Stimulated activated CD4-positive, alpha-beta T cell treated with anti-CD3 and anti-CD28 coated beads, Interleukin-2, amount 100 ng/mL, for 24 hours (primary cell): ENCODE measurements around the gene ZNF768.
"Not testable (repeated sequence)": the region's sequence is repeated elsewhere in the genome, so short reads cannot be mapped to it uniquely, and the experiment has no call there.

ENCODE experiments used
- DNase-seq, 2 donors: peaks; one replicate each; pipeline ENCODE4 v3.0.0-alpha.2; 2020

The ZNF768 gene

DNA sequence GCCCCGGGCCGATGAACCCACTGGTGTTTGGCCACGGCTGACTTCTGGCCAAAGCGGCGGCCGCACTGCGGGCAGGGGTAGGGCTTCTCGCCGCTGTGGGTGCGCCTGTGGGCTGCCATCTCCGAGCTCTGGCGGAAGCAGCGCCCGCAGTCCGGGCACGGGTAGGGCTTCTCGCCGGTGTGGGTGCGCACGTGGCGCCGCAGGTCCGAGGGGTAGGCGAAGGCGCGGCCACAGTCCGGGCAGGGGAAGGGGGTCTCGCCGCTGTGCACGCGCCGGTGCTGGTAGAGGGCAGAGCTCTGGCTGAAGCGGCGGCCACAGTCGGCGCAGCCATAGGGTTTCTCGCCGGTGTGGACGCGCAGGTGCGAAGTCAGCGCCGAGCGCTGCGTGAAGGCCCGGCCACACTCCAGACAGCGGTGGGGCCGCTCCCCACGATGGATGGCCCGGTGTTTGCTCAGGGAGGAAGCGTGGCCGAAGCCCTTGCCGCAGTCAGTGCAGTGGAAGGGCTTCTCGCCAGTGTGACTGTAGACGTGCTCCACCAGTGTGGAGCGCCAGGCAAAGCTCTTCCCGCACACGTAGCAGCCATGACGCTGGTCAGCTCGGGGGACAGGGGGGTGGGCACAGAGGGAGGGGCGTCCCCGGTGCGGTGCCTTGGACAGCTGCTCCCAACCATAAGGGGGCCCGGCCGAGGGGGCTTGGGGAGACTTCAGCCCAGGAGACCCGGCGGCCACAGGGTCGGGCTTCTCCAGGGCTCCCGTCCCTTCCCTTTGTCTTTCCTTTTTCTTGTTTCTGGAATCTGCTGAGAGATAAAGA is 29.2 kb upstream of the ZNF768 start:
- DNase-seq: no peak

DNA sequence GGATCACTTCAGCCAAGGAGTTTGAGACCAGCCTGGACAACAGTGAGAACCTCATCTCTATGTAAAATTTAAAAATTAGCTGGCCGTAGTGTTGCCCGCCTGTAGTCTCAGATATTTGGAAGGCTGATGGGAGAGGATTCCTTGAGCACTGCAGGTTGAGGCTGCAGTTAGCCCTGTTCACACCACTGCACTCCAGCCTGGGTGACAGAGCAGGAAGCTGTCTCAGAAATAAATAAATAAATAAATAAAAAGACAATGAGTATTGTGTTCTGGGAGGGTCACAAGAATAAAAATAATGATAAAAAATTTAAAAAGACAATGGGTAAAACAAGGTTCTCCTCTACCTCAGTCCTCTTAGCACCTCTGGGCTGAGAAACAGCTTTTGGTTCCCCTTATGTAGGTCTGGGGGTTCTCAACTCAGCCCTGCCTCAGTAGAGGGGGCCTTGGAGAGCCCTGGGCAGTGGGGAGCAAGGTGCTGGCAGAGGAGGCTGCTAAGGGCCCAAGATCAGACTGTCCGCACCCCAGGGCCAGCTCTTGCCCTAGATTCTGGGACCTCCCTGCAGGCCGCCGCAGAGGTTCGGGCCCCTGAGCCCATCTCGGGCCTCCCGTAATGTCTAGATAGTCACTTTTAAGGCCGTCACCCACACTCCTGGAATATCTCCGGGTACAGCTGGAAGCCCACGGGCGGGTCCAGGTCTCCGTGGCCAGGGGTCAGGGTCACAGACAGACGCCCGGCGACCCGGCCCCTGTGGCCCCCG is 28.4 kb upstream of the ZNF768 start:
- DNase-seq: no peak

DNA sequence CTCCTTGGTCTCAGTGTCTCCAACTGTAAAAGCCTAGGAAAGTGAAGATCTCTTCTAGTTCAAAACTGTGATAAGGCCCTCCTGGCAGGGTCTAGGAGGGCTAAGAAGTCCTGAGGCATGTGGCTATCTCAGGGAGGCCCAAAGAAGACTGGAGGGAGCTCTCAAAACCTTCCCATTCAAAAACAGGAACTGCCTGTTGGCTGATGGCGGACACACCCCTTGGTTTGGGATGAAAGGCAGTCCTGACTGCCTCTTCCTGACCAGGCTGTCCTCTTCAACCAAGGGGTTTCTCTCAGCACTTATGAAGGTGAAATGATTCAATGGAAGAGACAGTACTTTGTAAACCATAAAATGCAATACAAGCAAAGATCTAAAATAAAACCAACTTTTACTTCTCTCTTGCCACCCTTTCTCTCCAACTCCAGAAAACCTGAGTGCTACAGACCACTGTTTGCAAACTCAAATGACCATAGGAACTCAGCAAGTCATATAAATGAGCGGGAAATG is 27.1 kb upstream of the ZNF768 start:
- DNase-seq: no peak

DNA sequence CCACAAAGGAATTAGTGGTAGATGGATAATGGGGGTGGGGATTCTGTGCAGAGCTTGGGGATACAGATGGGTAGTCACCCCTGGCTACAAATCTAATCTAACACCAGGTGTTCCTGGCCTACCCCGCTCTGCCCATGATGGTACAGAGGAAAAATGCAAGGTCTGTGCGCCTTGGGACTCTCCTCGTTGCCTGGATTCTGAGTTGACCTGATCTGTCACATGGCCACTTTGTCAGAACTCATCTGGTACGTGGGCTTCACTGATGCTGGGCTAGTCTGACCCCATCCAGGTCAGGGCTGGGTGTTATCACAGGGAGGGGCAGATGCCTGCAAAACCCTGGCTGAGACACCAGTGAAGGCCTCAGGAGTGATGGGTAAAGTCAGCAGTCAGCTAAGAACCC is 26.6 kb upstream of the ZNF768 start:
- DNase-seq: no peak

DNA sequence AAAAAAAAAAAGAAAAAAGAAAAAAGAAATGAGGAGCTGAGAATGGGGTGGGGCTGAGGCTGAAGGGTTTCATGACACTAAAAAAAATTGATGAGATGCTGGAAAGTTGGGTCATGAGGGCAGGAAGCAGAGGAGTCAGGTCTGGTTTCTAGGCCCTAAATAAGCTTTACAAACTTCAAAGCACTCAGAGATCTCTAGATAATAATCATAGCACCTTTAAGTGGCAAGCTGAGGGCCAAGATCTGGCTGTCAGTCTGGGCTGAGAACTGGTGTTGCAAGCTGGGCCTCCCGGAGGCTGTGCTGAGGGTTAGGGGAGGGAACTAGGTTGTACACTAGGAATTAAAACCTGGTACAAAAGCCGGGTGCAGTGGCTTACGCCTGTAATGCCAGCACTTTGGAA is 25.4 kb upstream of the ZNF768 start:
- DNase-seq: peak; percentile 68 to 71

DNA sequence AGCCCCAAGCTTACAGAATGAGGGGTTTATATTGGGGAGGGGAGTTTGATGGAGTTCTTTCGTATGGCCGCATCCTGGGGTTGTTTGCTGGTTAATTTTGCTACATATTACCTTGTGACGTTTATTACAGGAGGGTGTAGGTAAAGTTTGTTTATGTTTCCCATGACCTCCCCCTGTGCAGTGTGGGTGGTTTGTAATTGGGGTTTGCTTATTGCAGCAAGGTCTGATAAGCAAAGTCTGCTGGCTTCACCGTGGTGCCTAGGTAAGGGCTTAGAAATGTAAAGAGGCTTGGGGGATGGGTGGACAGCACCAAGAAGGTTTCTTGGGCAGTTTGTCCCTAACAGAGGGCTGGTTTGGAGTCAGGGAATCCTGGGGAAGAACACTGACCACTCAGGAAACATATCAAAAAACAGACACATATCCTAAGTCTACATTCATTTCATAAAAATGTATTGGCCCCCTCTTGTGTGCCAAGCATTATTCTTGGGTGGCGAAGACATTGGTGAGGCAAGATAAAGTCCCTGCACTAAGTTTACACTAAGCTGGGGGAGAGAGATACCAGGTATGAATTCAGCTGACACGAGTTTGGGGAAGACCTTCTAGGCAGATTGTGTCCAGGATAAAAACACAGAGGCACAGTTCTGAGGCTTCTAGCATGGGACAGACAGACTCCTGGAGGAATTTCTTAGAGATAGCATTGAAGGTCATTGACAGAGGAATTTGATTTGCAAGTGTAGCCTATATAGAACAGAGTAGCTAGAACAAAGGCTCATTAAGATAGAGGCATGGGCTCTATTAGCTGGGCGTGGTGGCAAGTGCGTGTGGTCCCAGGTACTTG is 22.3 kb upstream of the ZNF768 start:
- no peak for DNase-seq

DNA sequence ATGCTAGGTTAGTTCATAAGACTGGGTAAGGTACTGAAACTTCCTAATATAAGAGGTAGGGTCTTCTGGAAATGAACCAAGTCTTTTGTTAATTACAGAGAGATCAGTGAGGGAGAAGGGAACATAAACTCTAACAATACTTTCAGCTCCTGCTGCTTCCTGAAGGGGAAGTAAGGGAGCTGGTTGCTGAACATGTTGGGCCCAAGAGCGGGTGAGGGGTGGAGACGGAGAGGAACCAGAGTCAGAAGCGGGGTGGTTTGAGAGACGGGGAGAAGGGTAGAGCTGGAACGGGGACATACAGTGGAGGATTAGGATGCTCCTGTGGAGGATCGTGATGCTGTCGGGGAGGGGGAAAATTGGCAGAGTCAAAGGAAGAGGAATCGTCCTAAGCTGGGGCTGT is 19.7 kb upstream of the ZNF768 start:
- no peak for DNase-seq

DNA sequence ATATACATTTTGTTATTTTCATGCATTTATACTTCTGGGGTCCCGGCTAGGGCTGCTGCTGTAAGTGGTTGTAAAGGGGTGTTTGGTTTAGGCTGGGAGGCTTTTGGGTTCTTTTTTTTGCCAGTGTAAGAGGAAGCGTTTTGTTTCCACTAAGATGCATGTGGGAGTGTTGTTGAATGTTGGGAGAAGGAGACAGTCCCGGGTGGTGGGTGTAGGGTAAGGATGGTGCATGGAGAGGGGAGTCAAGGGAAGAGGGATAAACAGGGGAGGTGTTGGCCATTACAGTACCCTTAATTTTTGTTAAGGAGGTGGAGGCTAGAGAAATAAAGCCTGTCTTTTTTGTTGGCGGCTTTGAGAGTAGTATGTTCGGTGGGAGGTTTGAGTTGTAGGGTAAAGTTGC is 16.7 kb upstream of the ZNF768 start:
- DNase-seq: no peak

DNA sequence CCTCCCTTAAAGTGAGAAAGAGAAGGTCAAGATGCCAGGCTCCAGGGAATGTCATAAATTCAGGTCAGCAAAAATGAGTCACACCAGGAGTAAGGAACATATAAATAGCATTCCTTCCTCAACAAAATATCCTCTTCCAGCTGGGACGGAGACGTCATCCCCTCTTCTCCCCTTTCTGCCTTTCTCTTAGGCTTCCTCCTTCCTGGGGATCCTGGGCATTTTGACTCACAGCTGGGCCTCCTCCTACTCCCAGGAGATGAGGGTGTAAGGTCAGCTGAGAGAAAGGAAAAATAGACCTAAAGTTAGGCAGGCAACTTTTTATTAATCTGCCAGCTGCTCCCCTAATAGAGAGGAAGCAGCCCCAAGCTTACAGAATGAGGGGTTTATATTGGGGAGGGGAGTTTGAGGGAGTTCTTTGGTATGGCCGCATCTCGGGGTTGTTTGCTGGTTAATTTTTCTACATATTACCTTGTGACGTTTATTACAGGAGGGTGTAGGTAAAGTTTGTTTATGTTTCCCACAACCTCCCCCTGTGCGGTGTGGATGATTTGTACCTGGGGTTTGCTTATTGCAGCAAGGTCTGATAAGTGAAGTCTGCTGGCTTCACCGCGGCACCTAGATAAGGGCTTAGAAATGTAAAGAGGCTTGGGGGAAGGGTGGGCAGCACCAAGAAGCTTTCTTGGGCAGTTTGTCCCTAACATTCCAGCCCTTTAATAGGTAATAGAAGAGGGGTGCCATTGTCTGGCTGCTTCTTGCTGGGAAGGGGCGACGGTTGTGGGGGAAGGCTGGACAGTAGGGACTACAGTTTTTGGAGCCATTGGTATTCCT is 15.3 kb upstream of the ZNF768 start:
- DNase-seq: no peak

DNA sequence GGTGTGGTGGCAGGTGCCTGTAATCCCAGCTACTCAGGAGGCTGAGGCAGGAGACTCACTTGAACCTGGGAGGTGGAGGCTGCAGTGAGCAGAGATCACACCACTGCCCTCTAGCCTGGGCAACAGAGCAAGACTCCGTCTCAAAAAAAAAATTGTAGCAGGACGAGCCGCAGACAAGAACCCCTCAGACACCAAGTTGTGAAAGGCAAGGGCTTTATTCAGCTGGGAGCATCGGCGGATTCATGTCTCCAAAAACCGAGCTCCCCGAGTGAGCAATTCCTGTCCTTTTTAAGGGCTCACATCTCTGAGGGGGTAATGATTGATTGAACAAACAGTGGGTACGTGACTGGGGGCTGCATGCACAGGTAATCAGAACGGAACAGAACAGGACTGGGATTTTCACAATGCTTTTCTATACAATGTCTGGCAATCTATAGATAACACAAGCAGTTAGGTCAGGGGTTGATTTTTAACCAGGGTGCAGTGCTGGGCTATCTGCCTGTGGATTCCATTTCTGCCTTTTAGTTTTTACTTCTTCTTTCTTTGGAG is 14.6 kb upstream of the ZNF768 start:
- DNase-seq: not testable (repeated sequence)

DNA sequence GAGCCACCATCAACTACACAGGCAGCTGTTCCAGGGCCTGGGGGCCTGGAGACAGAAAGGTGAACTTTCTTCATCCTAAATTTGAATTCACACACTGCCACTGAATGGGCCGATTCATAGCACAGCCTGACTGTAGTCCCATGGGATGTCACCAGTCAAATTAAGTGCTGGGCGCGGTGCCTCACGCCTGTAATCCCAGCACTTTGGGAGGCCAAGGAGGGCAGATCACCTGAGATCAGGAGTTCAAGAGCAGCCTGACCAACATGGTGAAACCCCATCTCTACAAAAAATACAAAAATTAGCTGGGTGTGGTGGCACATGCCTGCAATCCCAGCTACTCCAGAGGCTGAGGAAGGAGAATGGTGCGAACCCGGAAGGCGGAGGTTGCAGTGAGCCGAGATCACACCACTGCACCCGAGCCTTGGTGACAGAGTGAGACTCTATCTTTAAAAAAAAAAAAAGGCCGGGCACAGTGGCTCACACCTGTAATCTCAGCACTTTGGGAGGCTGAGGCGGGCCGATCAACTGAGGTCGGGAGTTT is 13.7 kb upstream of the ZNF768 start:
- DNase-seq: not testable (repeated sequence)

DNA sequence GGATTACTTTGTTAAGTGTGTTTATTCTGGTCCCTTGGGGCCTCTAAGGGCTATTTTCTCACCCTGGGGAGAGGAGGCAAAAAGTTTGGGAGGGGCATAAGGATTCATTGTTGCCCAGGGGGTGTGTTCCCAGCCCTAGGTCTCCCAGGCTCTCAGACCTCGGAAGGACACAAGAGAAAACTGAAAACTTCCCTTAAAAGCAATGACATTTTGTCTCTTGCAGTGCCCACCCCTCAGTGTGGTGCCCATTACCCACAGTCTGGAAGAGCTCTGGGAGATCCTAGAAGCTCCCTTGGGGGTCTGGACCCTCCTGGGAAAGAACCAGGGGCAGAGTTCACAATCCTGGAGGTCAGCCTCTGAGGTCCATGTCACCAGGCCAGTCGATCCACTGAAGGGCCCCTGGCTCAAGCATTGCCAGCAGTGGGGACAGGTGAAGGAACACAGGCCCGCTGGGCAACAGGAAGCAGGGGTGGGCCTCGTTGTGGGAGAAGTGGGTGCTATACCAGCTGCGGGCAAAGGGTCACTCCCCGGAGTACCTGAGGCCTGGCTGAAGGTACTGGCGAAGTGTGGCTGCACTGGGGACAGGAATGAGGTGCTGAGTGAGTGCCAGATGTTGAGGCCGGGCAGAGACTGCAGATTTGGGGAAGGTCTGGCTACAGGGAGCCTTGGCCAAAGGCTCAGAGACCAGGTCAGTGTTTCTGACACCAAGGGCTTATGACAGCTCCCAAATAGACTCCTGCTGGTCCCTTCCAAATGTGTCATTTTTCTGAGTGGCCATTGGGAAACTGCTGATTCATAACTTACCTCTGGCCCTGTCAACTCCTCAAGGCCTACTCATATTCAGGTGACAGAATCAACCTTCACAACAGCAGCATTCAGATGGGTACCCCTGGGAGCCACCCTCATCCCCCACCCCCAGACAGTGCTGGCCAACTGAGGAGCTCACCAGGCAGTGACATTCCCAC is 12.9 kb upstream of the ZNF768 start:
- DNase-seq: no peak

DNA sequence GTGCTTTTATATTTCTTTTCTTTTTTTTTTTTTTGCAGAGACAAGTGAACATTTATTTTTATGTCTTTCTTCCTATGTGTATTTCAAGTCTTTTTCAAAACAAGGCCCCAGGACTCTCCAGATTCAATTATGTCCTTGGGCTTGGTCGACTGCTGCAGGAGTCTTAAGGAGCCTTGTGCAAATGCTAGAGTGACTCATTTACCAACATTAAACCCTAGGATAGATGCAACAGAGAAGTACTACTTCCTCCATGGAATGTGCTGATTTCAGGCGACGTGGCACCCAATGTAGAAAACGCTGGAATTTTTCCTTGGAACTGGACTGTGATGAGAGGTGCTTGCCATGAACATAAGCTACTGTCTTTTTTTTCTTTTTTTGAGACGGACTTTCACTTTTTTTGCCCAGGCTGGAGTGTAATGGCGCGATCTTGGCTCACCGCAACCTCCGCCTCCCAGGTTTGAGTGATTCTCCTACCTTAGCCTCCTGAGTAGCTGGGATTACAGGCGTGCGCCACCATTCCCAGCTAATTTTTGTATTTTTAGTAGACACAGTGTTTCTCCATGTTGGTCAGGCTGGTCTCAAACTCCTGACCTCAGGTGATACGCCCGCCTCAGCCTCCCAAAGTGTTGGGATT is 10.1 kb upstream of the ZNF768 start:
- not testable (repeated sequence) for DNase-seq

DNA sequence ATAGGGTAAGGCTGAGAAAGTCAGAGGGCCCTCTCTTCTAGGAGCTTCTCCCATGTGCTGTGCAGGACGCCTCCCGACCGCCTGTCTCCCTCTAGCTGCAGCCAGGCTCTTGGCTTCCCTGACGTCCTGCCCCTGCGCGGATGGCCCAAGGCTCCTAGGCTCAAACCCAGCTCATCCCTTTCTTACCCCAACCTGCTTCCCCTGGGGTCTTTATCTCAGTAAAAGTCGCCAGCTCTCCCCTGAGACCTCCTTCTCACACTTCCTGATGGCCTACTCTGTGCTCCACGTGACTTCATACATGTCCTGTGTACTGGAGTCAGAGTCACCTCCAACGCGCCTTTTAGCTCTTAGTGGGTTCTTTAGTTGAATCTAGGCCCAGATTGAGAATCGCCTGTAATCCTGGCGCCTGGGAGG is 9.4 kb upstream of the ZNF768 start:
- peak; percentile 70 to 71 for DNase-seq

DNA sequence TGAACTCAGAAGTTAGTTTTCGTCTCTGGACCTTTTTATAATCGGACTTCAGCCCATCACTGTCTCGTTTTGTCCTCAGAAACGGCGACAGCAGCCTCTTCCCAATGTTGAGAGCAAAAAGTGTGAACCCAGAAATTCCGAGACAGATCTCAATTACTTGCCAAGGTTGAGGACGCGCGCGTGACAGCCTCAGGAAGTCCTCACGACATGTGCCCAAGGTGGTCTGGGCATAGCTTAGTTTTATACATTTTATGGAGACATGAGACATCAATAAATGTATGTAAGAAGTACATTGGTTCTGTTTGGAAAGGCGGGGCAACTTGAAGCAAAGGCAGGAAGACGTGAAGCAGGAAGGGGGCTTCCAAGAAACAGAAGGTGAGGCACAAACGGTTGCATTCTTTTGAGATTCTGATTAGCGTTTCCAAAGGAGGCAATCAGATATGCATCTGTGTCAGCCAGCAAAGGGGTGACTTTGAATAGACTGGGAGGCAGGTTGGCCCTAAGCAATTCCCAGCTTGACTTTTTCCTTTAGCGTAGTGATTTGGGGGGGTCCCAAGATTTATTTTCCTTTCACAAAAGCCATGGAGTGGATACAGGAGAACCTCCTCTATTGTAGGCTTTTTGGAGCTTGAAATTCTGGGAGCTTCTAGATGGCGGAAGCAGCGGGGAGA is 8.9 kb upstream of the ZNF768 start:
- DNase-seq: no peak

DNA sequence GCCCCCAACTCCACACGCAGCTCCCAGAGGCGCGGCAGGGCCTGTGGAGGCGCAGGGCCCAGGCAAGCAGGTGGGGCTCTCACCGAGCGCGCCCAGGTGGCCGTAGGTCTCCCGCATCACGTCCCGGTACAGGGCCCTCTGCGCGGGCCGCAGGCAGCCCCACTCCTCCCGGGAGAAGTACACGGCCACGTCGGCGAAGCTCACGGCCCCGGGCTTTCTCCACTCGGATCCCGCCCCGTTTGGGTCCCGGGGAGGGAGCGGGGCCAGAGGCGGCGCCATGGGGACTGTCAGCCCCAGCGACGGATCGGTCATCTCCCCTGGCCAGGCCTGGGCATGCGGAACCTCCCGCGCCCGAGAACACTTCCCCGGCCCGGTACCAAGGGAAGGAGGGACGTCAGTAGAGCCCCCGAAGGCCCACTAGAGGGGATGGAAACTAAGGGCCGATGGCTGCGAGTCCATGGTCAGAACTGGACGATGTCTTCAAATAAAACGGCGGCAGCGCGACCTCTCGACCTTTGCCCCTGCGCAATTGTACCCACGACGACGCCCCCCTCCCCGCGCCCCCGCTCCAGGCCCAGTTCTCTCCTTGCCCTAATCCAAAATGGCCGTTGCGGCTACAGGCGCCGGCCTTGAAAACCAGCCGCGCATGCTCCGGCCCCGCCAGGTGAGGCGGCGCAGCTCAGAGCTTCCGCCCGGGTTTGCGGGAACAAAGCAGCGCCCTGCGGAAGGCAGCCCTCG is 8.2 kb upstream of the ZNF768 start, which contains the start of gene ZNF747:
Gene ZNF747, minus strand, starts transcription at position 491 of the 738 bp plus-strand sequence. Its CDS starts 179 bp downstream, at position 312.
- peak; percentile 92 to 93 for DNase-seq

DNA sequence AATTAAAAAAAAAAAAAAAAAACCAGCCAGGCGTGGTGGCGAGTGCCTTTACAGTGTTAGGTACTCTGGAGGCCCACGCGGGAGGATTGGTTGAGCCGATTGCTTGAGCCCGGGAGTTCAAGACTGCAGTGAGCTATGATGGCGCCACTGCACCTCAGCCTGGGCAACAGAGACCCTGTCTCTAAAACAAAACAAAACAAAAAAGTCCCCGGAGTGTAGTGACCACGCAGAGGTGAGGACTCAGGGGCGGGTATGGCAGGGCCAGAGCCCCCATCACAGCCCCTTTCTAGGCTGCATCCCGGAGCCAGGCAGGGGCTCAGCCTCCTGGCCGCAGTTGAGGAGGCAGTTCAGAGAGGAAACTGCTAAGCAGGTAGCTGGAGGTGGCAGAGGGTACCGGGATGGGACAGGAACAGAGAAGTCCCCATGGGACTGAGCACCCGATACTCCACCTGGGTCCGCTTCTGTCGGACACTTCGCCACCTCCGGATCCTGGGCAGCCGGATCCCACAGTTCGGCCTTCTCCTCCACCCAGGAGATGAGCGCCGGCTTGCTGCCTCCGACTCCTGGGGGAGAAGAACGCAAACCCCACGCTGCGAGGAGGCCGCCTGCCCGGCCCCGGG is 7.5 kb upstream of the ZNF768 start:
- peak in 1 of 2 donors; percentile 45 for DNase-seq

DNA sequence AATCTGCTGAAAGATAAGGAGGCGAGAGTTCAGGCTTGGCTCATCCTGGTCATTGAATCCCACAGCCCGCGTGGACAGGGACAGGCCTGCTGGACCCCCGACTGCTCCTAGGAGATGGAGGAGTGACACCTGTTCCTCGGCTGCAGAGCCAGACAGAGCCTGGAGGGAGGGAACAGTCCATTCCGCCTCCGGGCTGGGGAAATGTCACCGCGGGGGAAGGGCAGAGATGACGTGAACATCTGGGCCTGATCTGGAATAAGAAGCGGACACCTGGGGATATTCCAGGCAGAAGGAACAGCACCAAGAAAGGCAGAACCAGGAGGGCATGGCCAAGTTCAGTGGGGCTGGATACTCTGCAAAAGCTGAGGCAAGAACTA is 6.8 kb upstream of the ZNF768 start:
- DNase-seq: no peak
